Lower leg skin (tissue), 3 donors: ENCODE data around the gene SLC45A2.
"Not testable (repeated sequence)": the region's sequence is repeated elsewhere in the genome, so short reads cannot be mapped to it uniquely, and the experiment has no call there.

Source experiments
- CTCF ChIP-seq, 3 donors: fragments of 450-650 bp; IDR thresholded peaks; one replicate each; pipeline ENCODE4 v1.5.1; 2016; ENCODE audit warnings: antibody characterized with exemption in 3 of 3, mild to moderate bottlenecking in 3 of 3, moderate library complexity in 2 of 3
- POLR2A ChIP-seq, 2 donors: fragments of 450-650 bp; IDR thresholded peaks; one replicate each; pipeline ENCODE4 v1.6.1; 2016 to 2017; ENCODE audit warnings: antibody characterized with exemption in 2 of 2, mild to moderate bottlenecking in 1 of 2, moderate library complexity in 1 of 2

- TF ChIP-seq CTCF, POLR2A (IDR thresholded peaks at IDR 0.05): not testable (repeated sequence)
These were observed 32.3 kb downstream of the SLC45A2 start for GRCh38 chr5:33952175-33952574.
